Spleen (tissue), 7 donors: ENCODE results near the gene HEMK1.

Source experiments
- POLR2A ChIP-seq, 3 donors: fragments of 450-650 bp; IDR thresholded peaks; one replicate each; pipeline ENCODE4 v1.5.1; 2017; ENCODE audit warnings: antibody characterized with exemption in 3 of 3, mild to moderate bottlenecking in 1 of 3
- TF ChIP-seq, protein P1 (sequence below), 11 experiments: fragments of 200-600 bp in 7 of 11; fragments of 450-650 bp in 4 of 11; sonication (generic) in 4 of 11; IDR thresholded peaks in 8 of 11; conservative IDR thresholded peaks in 3 of 11; 1 replicate in 7 of 11; 2 replicates in 4 of 11; pipeline versions ENCODE4 v1.4.0 to v1.8.0; 2016 to 2021; ENCODE audit warnings: antibody characterized with exemption in 11 of 11, inconsistent platforms in 4 of 11, mild to moderate bottlenecking in 1 of 11
- donor health status: DM: no; HTN: no; CAD: no; lungs with moderate emphysema.
- donor health status: DM: no; HTN: no; CAD: no.
- donor health status: DM: no; HTN: no; CAD: no.

DNA sequence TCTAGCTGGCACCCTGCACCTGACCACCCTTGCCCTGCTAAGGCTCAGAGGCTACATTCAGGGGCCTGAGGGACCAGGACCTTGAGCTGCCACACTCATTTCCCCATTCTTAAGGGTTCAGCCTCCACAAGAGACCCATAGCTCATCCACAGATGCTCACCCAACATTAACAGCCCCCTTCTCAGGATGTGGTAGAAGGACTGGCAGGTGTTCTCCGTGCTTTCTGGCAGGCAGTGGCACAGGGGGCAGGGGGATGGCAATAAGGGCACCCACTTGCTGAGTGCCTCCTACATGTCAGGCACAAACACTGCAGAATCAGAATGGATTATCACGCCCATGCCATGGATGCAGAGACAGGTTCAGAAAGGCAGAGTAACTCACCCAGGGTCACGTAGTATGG, 57.1 kb downstream of the HEMK1 start:
- TF ChIP-seq POLR2A (IDR thresholded peaks at IDR 0.05): no peak
- TF ChIP-seq, protein P1, sequence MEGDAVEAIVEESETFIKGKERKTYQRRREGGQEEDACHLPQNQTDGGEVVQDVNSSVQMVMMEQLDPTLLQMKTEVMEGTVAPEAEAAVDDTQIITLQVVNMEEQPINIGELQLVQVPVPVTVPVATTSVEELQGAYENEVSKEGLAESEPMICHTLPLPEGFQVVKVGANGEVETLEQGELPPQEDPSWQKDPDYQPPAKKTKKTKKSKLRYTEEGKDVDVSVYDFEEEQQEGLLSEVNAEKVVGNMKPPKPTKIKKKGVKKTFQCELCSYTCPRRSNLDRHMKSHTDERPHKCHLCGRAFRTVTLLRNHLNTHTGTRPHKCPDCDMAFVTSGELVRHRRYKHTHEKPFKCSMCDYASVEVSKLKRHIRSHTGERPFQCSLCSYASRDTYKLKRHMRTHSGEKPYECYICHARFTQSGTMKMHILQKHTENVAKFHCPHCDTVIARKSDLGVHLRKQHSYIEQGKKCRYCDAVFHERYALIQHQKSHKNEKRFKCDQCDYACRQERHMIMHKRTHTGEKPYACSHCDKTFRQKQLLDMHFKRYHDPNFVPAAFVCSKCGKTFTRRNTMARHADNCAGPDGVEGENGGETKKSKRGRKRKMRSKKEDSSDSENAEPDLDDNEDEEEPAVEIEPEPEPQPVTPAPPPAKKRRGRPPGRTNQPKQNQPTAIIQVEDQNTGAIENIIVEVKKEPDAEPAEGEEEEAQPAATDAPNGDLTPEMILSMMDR (IDR thresholded peaks at IDR 0.05 in 8 of 11, conservative IDR thresholded peaks at IDR 0.05 in 3 of 11): no peak
